HT-29 (cell line): ENCODE data around the gene DDIT4. TPM values are rescaled to one million over a fixed set of nuclear protein-coding genes. Genes with fewer than 3 reads are reported as not detected.
"Not testable (repeated sequence)": the region's sequence is repeated elsewhere in the genome, so short reads cannot be mapped to it uniquely, and the experiment has no call there.

Source experiments
- DNase-seq: peaks from one replicate; pipeline ENCODE4 v3.0.0-alpha.2; 2015; ENCODE audit warnings: low spot score
- total RNA-seq: library from RNA; depleted of rRNA; stranded (reverse); fragments of >200 nt; shearing (Covaris generic); gene quantifications from 2 replicates; pipeline ENCODE4 v1.2.3, GENCODE V29; 2014

Gene DDIT4
- total RNA-seq, 1 experiment from 2014 or later = 107 TPM

DNA sequence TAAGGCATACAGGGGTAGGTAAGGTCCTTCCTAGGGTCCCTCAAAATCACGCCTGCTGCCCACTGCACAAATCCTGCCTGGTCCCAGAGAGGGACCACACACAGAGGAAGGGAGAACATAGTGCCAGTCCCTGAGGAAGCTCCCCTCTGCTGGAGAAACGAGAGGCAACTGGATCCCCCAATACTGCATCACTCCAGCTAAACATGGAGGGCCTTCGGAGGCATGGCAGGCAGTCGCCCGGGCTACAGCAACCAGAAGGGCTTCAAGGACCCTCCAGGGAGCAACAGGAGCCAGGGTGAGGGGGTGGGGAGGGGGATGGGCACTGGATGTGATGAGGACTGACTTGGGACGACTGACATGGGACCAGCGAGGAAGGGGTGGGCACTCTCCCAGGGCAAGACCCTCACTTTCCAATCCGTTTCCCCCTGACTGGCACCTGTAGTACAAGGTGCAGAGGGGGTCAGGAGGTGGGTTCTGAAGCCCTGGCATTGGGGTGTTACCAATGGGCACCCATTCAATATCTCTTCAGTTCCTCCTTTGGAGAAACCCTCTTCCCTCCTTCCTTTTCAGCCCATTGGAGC is 21.7 kb downstream of the DDIT4 start:
- DNase-seq = no peak

- DNase-seq = not testable (repeated sequence)
These were observed 23.1 kb downstream of the DDIT4 start for GRCh38 chr10:72296829-72297280.

DNA sequence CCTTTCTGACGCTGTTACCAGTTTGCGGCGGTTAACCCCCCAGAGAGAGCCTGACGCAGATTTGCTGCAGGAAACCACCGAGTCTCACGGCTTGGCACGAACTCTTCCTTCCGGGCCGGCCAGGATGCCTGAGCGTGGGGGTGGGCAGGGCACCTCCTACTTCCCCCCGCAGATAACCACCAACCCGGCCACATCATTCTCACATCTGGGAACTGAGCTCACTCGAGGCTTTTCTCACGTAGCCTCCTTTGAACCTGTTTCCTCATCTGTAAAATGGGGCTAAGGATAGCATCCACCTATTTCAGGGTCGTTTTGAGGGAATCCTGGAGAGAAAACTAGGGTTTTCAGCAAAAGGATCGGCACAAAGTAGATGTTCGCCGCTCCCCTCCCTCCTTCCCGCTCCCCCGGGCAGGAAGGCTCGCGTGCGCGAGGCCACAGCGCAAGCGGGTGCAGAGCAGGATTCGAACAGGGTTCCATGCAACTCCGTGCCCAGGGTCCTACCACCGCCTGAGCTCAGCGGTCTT is 23.6 kb downstream of the DDIT4 start:
- peak; percentile 35 for DNase-seq

- DNase-seq = peak; percentile 93
These were observed 24.3 kb downstream of the DDIT4 start for GRCh38 chr10:72297805-72298591.

GRCh38 chr10:72298592-72299519 is 25.1 kb downstream of the DDIT4 start:
- no peak for DNase-seq

DNA sequence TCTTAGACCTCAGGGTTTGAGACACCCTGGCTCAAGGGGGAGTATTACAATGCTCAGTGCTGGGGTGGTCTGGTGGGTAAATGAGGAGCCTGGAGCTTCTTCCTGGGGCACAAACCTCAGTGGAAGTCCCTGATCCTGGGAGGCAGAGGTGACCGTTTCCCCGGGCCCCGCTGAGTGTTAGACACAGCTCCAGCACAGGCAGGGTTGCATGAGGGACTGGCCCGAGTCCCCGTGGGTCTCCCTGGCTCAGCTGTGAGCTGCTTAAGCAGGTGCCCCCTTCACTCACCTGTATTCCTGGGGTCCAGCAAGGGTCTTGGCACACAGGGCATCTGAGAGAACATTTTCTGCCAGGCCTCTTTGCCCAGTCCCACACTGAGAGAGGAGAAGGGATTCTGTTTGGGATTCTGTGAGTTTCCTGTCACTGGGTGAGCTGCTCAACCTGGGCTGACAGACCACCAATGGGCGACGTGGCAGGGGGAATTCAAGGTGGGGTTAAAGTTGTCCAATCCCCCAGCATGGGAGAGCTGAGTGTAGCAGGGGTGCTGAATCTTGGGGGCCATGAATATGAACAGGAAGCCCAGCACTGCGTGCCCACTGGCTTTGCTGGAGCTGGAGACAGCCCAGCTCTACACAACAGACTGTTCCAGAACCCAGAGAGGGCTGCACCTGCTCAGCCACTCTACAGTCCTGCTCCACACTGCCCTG is 29.9 kb downstream of the DDIT4 start:
- no peak for DNase-seq

DNA sequence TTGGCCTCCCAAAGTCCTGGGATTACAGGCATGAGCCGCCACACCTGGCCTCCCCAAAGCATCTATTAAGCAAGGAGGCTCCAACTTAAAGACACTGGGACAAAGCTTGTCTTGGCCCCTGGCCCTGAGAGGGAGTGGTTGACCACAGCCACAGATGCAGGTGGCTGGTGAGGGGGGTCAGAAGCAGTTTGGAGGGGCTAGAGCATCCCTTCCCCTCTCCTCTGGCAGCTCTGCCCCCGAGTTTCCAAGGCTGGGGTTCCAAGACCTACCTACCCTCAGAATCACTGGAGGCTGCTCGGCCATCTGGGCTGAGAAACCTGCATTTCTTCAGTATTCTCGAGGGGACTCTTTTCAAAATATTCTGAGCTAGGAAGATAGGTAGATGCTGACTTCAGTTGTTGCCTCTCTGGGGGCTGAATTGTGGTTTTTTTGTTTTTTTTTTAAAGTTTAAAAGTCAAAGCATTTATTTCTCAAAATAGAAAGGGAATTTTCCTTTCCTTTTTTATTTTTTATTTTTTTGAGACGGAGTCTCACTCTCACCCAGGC is 32.6 kb downstream of the DDIT4 start:
- no peak for DNase-seq

- DNase-seq = not testable (repeated sequence)
These were observed 34.0 kb downstream of the DDIT4 start for GRCh38 chr10:72307711-72308110.

- peak; percentile 80 for DNase-seq
These were observed 34.7 kb downstream of the DDIT4 start for GRCh38 chr10:72308320-72308987.

DNA sequence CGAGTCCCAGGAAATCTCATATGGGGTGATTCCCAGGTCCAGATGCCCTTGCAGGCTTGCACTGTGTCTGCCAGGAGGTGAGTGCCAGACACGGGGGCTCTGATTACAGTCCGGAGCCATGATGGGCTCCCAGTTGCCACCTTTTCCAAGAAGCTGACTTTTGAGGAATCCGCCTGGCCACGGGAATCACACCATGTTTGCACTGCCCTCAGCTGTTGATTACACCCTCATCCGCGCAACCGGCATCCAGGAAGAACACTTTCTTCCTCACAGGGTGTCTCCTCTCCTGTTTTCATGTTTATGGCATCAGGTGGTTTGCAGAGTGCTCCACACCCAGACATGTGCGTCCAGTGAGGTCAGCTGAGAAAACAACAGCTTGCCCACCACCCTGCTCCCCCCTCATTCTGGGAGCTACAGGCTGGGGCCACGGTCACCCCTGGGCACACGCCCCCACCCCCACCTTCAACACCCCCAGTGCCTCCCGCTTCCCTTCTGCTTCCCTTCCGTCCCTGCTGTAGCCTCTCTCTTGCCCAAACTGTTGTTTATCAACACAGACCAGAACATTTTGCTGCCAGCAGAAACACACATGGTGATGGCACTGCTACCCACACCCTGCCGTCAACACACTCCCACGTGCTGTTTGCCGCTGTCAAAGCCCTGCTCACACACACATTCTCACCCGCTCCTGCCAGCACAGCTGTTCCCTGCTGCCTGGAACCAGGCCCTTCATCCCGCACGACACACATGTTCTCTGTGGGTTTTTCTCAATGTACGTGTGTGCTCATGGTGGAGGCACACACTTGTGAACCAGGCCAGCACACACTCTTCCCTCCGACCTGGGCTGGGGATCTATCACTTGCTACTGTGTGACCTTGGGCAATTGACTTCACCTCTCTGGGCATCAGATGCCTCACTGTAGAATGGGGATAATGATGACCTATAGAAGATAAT is 35.8 kb downstream of the DDIT4 start:
- DNase-seq = peak; percentile 25

DNA sequence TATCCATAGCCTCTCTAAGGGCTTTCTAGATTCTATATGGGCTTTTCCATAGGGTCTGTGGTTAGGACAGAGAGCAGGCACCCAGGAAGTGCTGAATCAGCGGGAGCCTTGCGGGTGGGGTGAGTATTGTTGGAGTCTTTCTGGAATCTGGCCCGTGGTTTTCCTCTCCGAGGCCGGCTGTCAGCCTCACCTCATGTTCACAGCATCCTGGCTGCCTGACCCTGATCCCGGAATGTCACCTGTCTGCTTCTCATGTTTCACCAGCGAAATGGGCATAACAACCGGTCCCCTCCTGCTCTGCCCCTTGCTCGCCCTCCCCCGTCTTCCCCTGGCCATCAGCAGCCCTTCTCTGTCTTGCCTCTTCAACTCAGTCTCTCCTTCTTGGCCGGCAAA is 36.5 kb downstream of the DDIT4 start:
- peak; percentile 52 for DNase-seq

DNA sequence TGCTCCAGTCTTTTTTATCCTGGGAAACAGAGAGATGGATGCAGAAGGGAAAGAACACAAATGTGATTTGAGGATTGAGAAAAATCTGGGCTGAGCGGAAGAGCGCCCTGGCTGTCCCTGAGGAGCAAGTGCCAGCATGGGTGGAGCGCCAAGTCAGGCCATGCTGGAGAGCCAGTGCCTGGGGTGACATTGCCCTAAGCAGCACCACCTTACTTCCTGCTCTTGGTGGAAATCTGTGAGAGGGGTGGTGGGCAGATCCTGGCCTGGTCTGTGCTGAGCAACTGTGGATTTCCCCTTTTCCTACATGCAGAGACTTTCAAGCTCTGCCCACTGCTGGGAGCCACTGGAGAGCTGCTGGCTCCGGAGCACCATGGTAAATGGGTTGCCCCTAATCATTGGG is 36.9 kb downstream of the DDIT4 start:
- peak; percentile 71 for DNase-seq

- no peak for DNase-seq
These were observed 37.9 kb downstream of the DDIT4 start for GRCh38 chr10:72311667-72312066.

- no peak for DNase-seq
These were observed 39.2 kb downstream of the DDIT4 start for GRCh38 chr10:72312865-72313391.

GRCh38 chr10:72314263-72314662 is 40.5 kb downstream of the DDIT4 start:
- DNase-seq = no peak

GRCh38 chr10:72315054-72315453 is 41.3 kb downstream of the DDIT4 start:
- DNase-seq = no peak

- peak; percentile 78 for DNase-seq
These were observed 42.1 kb downstream of the DDIT4 start for GRCh38 chr10:72315611-72316385.

DNA sequence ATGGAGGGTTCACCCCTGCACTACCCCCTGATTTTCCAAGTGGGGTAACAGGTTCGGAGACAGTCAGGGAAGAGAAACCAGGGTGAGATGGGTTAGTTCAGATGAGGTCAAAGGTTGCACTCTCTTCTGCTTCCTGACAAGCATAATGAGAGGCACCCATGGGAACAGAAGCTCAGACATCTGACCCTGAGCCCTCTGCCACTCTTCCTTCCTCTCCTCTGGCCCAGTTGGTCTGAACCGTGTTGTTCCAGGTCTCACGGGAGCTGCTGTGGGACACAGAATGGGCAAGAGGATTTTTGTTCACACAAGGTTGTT is 42.6 kb downstream of the DDIT4 start:
- DNase-seq = no peak
